GM10266 (cell line): ENCODE data around the gene GLB1L.
A peak's percentile ranks its signal among the peaks of the same experiment; 100 is the strongest.
"Not testable (repeated sequence)": the region's sequence is repeated elsewhere in the genome, so short reads cannot be mapped to it uniquely, and the experiment has no call there.

Experiments
- DNase-seq: peaks from one replicate; pipeline ENCODE4 v3.0.0; 2012; ENCODE audit errors: extremely low spot score
- TF ChIP-seq, protein P1 (sequence below): IDR thresholded peaks from 2 replicates; pipeline ENCODE4 v1.5.1; 2012; ENCODE audit warnings: mild to moderate bottlenecking, low read depth; ENCODE audit not compliant: control insufficient read depth, insufficient read depth; ENCODE audit errors: missing control alignments

GLB1L gene

GRCh38 chr2:219261024-219261855 lies 16.0 kb upstream of the GLB1L start:
- TF ChIP-seq, protein P1, sequence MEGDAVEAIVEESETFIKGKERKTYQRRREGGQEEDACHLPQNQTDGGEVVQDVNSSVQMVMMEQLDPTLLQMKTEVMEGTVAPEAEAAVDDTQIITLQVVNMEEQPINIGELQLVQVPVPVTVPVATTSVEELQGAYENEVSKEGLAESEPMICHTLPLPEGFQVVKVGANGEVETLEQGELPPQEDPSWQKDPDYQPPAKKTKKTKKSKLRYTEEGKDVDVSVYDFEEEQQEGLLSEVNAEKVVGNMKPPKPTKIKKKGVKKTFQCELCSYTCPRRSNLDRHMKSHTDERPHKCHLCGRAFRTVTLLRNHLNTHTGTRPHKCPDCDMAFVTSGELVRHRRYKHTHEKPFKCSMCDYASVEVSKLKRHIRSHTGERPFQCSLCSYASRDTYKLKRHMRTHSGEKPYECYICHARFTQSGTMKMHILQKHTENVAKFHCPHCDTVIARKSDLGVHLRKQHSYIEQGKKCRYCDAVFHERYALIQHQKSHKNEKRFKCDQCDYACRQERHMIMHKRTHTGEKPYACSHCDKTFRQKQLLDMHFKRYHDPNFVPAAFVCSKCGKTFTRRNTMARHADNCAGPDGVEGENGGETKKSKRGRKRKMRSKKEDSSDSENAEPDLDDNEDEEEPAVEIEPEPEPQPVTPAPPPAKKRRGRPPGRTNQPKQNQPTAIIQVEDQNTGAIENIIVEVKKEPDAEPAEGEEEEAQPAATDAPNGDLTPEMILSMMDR = no peak

DNA sequence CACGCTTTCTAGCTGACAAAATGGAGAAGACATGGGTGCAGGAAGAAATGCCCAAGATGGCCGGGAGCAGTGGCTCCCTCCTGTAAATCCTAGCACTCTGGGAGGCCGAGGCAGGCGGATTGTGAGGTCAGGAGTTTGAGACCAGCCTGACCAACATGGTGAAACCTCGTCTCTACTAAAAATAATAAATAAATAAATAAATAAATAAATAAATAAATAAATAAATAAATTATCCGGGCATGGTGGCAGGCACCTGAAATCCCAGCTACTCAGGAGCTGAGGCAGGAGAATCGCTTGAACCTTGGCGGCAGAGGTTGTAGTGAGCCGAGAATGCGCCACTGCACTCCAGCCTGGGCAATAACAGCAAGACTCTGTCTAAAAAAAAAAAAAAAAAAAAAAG lies 13.7 kb upstream of the GLB1L start:
- not testable (repeated sequence) for DNase-seq

More at GRCh38 chr2:219261024-219261855, 16.0 kb upstream of the GLB1L start:
- DNase-seq = no peak

- peak; percentile 45 for DNase-seq
- TF ChIP-seq, protein P1 = no peak
Measured at GRCh38 chr2:219254590-219255201, 9.5 kb upstream of the GLB1L start.

DNA sequence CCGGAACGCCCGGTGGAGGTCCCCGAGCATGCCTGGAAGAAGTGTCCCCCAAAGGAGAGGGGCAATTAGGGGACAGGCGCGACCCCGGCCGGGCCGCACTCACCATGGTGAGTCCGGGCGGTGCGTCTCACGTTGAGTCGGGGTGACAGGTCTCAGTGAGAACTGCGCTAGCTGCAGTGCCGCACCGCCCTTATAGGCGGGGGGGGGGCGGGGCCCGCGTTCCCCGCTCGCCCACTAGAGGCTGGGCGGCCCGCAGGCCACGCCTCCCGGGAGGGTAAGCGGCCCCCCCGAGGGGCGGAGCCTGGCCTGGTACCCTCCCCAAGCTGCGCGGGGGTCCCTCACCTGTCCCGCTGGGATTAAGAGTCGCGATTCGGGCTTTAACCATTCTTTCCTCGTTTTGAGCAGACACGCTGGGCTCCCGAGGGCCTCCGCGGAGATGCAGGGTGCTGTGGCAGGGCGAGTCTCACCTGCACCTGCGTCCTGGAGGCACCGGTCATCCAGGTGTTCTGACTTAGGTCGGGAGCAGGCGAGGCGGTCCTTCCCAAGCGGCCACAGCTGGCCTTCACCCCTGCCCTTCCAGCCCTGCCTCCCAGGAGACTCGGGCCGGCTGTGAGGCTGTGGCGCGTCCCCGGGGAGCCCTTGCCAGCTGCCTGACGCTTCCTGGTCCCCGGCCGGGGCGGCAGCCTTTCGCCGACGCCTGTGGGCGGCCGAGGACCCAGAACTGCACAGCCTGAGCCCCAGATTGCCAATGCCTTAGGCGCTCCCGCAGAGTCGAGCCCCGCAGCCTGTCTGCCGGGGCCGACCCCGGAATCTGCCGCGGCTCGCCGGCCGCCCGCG lies 8.7 kb upstream of the GLB1L start, which contains the start of gene TUBA4A:
Gene TUBA4A, minus strand, starts transcription at position 166 of the 837 bp plus-strand sequence. Its CDS starts 60 bp downstream, at position 106.
- TF ChIP-seq, protein P1 = no peak
- DNase-seq = peak; percentile 97

DNA sequence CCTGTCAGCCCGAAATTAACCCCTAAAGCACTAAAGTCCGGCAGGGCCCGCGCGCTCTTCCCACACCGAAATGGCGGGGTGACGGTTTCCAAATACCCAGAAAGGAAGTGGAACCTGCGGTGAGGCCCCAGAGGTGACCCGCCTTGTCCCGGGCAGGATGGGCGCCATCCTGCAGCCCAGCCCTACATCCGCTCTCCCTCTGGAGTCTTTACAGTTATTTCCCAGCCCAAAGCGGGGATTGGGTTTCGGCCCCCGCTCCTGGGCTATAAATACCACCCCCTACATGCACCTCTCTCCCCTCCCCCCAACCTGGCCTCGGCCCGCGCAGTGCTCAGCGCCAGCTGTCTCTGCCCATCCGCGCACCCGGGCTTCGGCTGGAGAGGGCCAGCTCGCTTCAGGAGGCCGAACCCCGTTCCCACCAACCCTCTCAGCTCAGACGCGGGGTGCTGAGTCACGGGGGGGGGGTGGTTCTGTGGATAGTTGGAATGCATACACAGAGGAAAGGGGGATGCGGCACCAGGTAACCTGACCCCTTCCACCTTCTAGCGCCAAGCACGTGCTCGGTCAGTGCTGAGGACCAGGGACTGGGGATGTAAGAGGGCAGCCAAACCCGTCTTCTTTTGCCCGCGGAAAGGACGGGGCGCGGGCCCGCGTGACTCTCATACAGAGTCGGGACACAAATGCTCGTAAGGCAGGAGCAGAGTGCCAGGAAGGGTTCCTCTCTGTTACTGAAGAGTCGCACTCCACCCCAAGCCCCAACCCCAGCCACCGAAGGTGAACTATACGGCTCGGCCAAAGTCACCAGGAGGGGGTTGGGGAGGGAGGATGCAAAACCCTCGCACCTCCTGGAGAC lies 7.9 kb upstream of the GLB1L start, which contains the start of gene TUBA4B:
Gene TUBA4B, plus strand, starts transcription at position 344 of the 853 bp plus-strand sequence. Its CDS starts 165 bp downstream, at position 509.
- peak; percentile 58 for DNase-seq

DNA sequence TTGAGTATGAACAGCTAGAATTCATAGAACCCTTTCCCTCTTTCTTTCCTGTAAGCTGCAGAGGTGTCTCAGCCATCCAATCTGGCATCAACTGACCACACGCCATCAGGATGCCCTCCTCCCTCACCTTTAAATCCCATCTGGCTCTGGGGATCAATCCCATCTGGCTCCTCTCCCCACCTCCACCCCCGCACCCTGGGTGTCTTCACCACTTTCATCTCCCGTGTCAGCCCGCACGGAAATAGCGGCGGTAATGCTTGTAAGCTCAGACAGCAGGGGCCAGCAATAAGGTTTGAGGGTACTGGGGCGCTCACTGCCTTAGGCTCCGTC lies 7.3 kb upstream of the GLB1L start:
- DNase-seq = no peak
- TF ChIP-seq, protein P1 = no peak

More for the DNA sequence above, 7.9 kb upstream of the GLB1L start, which contains the start of gene TUBA4B:
- TF ChIP-seq, protein P1 = no peak
